Measurements from ENCODE around the gene PDK2. TPM values are rescaled to one million over a fixed set of nuclear protein-coding genes. Genes with fewer than 3 reads are reported as not detected.

The PDK2 gene
- total RNA-seq, 3 donors from 2014 or later, result 8.8 to 11.7 (median 9.2) TPM

DNA sequence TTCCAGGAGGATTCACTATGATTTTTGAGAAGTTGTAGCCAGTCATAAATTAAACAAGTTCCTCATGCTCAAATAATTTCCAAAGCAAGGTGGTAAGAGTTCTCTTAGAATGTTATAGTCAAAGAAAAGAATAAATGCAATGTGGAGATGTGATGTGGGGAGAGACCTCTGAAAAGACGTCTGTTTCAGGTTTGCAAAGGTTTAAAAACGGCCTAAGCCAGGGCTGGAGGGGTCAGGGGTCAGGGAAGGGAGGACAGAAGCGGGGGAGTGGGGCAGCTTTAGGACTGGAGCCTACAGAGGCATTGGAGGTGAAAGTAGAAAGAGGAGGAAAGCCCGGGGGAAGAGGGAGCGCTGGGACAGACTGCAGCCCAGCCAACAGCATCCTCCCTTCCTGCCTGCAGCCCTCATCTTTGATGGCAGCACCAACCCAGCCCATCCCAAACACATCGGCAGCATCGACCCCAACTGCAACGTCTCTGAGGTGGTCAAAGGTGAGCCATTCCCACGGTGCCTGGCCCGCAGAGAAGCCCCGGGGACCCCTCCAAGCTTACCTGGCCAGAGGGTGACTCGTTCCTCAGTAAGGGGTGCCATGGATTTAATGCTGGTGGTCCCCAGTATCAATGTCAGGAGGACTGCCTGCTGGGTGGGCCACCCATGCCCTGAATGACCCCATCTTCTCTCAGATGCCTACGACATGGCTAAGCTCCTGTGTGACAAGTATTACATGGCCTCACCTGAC, 11.4 kb downstream of the PDK2 start:
- Mint-ChIP-seq H3K27me3 (ENCODE audit: low read depth) (no peaks in the 10 kb centered on the region), H3K36me3 (ENCODE audit: insufficient read depth) (peaks cover 13% of the 10 kb centered on the region), H3K4me1 (ENCODE audit: low read depth) (no peaks in the 10 kb centered on the region), H3K4me3 (no peak overlapping the region), H3K9me3 (no peaks in the 10 kb centered on the region)
- DNase-seq (no peak), ATAC-seq (no peak)

DNA sequence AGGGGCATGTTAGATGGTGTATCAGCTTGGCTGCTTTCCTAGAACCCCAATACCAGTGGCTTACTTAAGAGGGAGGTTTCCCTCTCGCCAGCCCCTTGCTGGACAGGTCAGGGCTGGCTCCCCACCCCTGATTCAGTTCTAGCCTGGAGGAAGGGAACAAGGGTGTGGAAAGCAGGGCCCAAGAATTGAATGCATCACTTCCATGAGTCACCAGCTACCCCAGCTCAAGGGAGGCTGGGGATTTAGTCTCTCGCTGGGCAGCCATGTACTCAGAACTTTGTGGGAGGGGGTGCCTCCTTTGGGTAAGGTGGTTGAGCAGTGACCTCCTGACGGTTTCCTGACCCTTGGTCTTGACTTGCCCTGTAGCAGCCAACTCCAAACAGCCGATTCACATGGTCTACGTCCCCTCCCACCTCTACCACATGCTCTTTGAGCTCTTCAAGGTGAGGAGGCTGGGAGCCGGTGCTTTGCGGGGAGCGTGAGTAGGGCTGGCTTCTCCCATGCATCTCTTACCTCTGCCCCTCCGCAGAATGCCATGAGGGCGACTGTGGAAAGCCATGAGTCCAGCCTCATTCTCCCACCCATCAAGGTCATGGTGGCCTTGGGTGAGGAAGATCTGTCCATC, 12.8 kb downstream of the PDK2 start:
- H3K4me1 Mint-ChIP-seq (ENCODE audit: low read depth), result no peaks in the 10 kb centered on the region
- no peaks in the 10 kb centered on the region for H3K27me3 Mint-ChIP-seq (ENCODE audit: low read depth)
- peaks cover 13% of the 10 kb centered on the region for H3K36me3 Mint-ChIP-seq (ENCODE audit: insufficient read depth)
- ATAC-seq (no peak), DNase-seq (no peak)
- no peak overlapping the region for H3K4me3 Mint-ChIP-seq
- no peaks in the 10 kb centered on the region for H3K9me3 Mint-ChIP-seq

DNA sequence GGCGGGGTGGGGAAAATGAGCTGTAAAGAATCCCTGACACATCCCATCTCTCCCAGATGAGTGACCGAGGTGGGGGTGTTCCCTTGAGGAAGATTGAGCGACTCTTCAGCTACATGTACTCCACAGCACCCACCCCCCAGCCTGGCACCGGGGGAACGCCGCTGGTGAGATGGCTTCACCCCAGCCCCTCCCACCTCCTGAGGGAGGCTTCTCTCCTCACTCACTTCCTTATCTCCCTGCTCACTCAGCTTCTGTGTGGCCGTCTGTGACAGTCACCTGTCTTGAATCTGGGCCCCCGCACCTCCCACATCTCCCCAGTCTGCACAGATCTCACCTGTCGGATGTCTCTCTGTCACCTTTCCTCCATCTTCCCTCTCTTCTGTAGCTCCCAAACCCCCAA, 13.4 kb downstream of the PDK2 start:
- Mint-ChIP-seq H3K36me3 (ENCODE audit: insufficient read depth) (peaks cover 13% of the 10 kb centered on the region), H3K4me3 (no peak overlapping the region), H3K4me1 (ENCODE audit: low read depth) (no peaks in the 10 kb centered on the region), H3K27me3 (ENCODE audit: low read depth) (no peaks in the 10 kb centered on the region), H3K9me3 (no peaks in the 10 kb centered on the region)
- DNase-seq, result no peak
- ATAC-seq, result no peak

DNA sequence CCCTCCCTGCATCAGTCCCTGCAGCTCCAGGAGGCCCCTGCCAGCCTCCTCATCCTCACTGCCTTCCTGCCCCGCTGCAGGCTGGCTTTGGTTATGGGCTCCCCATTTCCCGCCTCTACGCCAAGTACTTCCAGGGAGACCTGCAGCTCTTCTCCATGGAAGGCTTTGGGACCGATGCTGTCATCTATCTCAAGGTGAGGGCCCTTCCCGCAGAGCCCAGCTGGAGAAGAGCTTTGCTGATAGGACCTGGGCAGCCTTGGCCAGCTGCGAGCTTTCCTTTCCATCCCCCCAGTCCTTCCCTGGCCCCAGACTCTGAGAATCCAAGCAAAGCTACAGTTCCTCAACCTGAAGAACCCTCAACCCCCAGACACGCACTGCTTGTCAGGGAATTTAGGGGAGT, 14.1 kb downstream of the PDK2 start:
- ATAC-seq (no peak), DNase-seq (no peak)
- no peak overlapping the region for H3K4me3 Mint-ChIP-seq
- peaks cover 13% of the 10 kb centered on the region for H3K36me3 Mint-ChIP-seq (ENCODE audit: insufficient read depth)
- H3K27me3 Mint-ChIP-seq (ENCODE audit: low read depth), result no peaks in the 10 kb centered on the region
- no peaks in the 10 kb centered on the region for H3K4me1 Mint-ChIP-seq (ENCODE audit: low read depth)
- no peaks in the 10 kb centered on the region for H3K9me3 Mint-ChIP-seq

DNA sequence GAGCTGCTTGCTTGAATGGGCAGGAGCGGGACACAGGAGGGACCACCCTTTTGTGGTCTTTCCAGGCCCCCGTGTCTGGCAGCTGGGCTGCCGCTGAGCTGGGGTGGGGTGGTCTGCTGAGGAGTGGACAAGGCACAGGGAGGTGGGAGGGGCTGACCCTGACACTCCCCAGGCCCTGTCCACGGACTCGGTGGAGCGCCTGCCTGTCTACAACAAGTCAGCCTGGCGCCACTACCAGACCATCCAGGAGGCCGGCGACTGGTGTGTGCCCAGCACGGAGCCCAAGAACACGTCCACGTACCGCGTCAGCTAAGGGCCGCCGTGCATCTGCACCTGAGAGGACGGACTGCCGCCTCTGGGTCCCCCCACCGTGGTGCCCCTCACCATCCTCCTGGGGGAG, 14.6 kb downstream of the PDK2 start:
- H3K4me1 Mint-ChIP-seq (ENCODE audit: low read depth), result no peaks in the 10 kb centered on the region
- no peak for DNase-seq
- no peak overlapping the region for H3K4me3 Mint-ChIP-seq
- peaks cover 13% of the 10 kb centered on the region for H3K36me3 Mint-ChIP-seq (ENCODE audit: insufficient read depth)
- H3K9me3 Mint-ChIP-seq, result no peaks in the 10 kb centered on the region
- no peaks in the 10 kb centered on the region for H3K27me3 Mint-ChIP-seq (ENCODE audit: low read depth)
- no peak for ATAC-seq

DNA sequence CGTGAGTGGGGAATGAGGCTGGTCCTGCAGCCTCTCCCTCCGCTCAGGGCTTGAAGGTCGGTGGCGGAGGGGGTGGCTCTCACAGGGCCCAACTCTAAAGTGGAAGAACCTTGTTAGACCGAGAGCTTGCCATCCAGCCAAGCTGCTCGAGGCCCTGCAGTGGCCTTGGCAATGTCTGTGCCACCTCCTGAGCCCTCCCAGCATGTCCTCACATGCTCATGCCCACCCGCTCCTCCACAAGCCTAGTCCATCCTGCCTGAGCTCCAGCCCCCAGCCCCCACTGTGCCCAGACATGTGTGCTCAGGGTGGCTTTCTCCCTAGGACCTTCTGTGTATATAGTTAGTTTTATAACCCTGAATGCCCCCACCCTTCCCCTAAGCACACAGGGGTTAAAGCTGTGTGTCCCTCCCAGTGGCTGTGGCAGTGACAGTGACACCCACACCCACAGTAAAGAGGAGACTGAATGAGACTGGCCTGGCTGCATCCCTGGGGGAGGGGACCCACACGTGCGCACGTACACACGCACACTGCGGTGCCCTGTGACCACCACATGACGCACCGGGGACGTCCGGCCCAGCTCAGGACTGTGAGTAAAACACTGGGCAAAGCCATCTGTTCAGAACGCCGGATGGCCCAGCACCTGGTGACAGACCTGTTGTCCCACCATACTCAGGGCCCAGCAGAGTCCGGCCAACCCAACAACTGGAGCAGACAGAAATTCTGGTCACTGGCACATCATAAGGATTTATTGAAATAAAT, 15.6 kb downstream of the PDK2 start:
- DNase-seq (no peak), ATAC-seq (no peak)
- no peaks in the 10 kb centered on the region for H3K9me3 Mint-ChIP-seq
- peaks cover 3% of the 10 kb centered on the region for H3K4me1 Mint-ChIP-seq (ENCODE audit: low read depth)
- H3K27me3 Mint-ChIP-seq (ENCODE audit: low read depth), result peaks cover 7% of the 10 kb centered on the region
- H3K4me3 Mint-ChIP-seq, result no peak overlapping the region
- peaks cover 11% of the 10 kb centered on the region for H3K36me3 Mint-ChIP-seq (ENCODE audit: insufficient read depth)

DNA sequence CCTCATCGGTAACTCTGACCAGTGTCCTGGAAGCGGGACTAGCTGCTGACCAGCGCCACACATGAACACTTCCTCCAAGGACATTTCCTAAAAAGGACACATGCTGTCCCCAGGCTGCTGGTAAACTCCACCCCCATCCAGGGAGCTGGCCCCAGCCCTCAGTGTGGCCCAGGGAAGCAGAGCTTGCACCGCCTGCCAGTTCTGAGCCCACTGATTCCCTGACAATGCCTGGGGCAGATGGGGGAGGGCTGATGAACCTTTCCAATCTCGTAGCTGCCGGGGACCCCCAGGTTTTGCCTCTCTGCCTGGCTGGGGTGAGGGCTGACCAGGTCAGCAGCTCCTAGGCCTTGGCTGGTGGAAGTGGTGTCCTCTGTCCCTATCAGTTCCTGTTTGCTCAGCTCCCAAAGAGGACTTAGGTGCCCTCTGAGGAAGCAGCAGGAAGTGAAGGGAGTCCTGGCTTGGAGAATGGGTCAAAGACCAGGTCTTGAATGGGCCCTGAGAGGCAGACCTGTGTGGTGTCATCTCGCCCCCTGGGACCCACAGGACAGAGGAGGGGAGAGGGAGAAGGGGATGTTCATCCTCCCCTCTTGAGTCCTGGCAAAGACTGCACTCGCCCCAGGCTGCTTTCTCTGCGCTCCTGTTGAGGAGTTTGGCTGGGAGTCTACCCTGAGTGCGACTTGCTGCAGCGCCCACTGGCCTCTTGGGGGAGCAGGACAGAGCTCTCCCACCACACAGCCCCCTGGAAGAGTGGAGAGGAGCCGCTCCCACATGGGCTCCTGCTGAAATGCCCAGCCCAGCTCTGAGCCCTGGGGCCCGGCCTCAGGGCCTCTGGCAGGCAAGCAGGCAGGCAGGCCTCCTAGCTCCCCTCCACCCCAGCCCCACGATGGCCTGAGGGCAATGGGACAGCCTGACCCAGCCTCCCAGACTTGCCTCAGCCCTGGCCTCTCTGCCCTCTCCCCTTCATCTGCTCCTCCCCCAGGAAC, 16.8 kb downstream of the PDK2 start:
- H3K9me3 Mint-ChIP-seq, result no peaks in the 10 kb centered on the region
- peaks cover 8% of the 10 kb centered on the region for H3K36me3 Mint-ChIP-seq (ENCODE audit: insufficient read depth)
- H3K4me1 Mint-ChIP-seq (ENCODE audit: low read depth), result peaks cover 7% of the 10 kb centered on the region
- peaks cover 14% of the 10 kb centered on the region for H3K27me3 Mint-ChIP-seq (ENCODE audit: low read depth)
- no peak for ATAC-seq
- no peak overlapping the region for H3K4me3 Mint-ChIP-seq
- DNase-seq, result no peak

DNA sequence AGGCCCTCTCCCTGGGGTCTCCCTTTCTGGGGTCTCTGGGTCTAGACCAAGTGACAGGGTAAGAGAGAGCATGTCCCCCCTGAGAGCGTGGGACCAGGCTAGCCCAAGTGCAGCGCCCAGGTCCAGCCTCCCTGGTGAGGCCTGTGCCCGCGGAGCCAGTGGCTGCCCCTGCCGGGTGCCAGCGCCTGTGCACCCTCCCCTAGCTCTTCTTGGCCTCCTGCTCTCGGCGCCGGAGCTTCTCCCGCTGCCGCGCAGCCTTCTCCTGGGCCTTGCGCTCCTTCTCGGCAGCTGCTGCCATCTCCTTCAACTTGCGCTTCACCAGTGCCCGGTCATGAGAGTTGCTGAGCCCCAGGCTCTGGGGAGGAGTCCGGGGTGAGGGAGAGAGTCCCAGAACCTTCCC, 17.5 kb downstream of the PDK2 start:
- Mint-ChIP-seq H3K36me3 (ENCODE audit: insufficient read depth) (peaks cover 3% of the 10 kb centered on the region), H3K4me3 (no peak overlapping the region), H3K4me1 (ENCODE audit: low read depth) (peaks cover 10% of the 10 kb centered on the region), H3K9me3 (no peaks in the 10 kb centered on the region), H3K27me3 (ENCODE audit: low read depth) (peaks cover 17% of the 10 kb centered on the region)
- ATAC-seq (no peak), DNase-seq (no peak)

DNA sequence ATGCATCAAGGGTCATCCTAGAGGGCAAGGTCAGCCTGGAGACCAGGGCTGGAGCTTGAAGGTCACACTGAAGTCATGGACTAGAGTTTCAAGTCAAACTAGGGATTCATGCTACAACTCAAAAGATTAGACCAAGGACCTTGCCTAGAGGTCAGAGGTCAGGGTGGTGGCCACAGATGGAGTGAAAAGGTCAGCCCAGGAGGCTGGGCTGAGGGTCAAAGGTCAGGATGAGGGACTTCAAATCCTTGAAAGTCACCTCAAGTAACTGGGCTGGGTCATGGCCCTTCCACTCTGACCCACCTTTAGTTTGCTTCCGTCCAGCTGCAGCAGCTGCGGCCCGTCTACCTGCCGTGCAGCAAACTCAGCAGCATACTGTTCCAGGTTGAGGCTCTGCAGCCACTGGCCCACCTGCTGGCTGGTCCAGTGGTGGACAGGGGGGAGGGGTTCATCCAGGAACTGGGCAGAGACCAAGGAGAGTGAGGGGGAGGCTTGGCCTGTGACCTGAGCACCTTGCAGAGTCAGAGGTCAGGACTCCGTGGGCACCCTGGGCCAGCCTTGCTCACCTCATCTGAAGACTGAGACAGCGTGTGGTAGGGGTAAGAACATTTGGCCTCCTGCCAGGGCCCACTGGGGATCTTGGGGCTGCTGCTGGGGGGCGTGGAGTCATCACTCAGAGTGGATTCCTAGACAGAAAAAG, 18.6 kb downstream of the PDK2 start:
- DNase-seq (no peak), ATAC-seq (no peak)
- Mint-ChIP-seq H3K4me3 (no peak overlapping the region), H3K36me3 (ENCODE audit: insufficient read depth) (peaks cover 1% of the 10 kb centered on the region), H3K4me1 (ENCODE audit: low read depth) (peaks cover 10% of the 10 kb centered on the region), H3K27me3 (ENCODE audit: low read depth) (peaks cover 26% of the 10 kb centered on the region), H3K9me3 (no peaks in the 10 kb centered on the region)

DNA sequence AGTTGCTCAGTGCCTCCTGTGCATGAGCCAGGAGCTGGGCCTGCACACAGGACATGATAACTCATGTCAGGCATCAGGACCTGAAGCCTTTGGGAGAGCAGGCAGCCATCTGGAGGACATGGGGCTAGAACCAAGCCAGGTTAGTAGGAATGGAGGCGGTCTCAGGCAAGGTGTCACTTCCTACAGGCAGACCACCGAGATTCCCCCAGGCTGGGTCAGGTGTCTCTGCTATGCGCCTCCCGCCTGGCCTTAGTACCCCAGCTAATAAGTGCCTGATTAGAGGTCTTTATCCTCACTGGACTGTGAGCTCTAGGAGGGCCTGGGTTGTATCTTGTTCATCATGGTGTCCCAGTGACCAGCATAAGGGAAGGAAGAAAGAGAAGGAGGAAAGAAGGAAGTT, 19.2 kb downstream of the PDK2 start:
- Mint-ChIP-seq H3K36me3 (ENCODE audit: insufficient read depth) (no peaks in the 10 kb centered on the region), H3K4me1 (ENCODE audit: low read depth) (peaks cover 10% of the 10 kb centered on the region), H3K9me3 (no peaks in the 10 kb centered on the region), H3K27me3 (ENCODE audit: low read depth) (peaks cover 27% of the 10 kb centered on the region), H3K4me3 (no peak overlapping the region)
- DNase-seq (no peak), ATAC-seq (no peak)

DNA sequence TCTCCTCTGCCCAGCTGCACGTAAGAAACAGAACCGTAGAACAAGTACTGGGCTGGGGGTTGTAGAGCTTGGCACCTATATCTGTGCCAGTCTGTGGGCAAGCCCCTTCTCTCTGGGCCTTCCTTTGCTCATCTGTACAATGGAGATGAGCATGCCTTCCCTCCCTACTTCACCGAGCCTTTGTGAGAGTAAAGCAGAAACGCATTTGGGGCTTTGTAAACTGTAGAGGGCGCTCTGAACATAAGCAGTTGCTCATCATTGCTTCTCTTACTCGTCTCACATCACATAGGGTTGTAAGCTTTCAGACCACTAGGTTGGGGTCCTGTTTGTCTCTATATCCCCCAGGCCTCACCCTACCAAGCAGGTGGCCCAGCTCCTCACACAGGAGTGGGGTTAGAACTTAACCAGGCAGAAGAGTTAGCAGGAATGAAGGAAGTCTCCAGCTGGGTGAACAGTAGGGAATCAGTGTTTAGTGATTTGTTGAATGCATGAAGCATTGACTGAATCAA, 19.8 kb downstream of the PDK2 start:
- Mint-ChIP-seq H3K27me3 (ENCODE audit: low read depth) (peaks cover 27% of the 10 kb centered on the region), H3K4me3 (no peak overlapping the region), H3K4me1 (ENCODE audit: low read depth) (peaks cover 10% of the 10 kb centered on the region), H3K36me3 (ENCODE audit: insufficient read depth) (no peaks in the 10 kb centered on the region), H3K9me3 (no peaks in the 10 kb centered on the region)
- DNase-seq (peak; percentile 15), ATAC-seq (peak in 1 of 2 donors; percentile 33)

DNA sequence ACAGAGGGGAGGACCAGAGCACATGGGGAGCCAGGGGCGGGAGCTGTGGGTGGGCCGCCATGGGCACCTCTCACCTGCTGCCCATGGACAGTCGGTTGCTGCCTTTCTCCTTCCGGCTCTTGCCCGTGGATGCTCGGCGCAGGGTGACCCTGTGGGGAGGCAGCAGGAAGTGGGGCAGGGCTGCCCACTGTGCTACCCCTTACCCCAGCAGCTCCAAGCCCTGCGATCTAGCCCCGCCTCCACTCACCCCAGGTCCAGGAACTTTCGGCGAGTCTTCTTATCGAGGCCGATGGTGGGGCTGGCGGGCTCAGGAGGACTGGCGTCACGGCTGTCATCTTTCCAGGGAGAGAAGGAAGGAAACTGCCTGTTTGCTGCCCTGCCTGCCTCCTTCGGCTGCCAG, 20.6 kb downstream of the PDK2 start:
- DNase-seq (no peak), ATAC-seq (no peak)
- H3K36me3 Mint-ChIP-seq (ENCODE audit: insufficient read depth), result no peaks in the 10 kb centered on the region
- H3K9me3 Mint-ChIP-seq, result no peaks in the 10 kb centered on the region
- peaks cover 31% of the 10 kb centered on the region for H3K27me3 Mint-ChIP-seq (ENCODE audit: low read depth)
- peaks cover 10% of the 10 kb centered on the region for H3K4me1 Mint-ChIP-seq (ENCODE audit: low read depth)
- H3K4me3 Mint-ChIP-seq, result no peak overlapping the region

DNA sequence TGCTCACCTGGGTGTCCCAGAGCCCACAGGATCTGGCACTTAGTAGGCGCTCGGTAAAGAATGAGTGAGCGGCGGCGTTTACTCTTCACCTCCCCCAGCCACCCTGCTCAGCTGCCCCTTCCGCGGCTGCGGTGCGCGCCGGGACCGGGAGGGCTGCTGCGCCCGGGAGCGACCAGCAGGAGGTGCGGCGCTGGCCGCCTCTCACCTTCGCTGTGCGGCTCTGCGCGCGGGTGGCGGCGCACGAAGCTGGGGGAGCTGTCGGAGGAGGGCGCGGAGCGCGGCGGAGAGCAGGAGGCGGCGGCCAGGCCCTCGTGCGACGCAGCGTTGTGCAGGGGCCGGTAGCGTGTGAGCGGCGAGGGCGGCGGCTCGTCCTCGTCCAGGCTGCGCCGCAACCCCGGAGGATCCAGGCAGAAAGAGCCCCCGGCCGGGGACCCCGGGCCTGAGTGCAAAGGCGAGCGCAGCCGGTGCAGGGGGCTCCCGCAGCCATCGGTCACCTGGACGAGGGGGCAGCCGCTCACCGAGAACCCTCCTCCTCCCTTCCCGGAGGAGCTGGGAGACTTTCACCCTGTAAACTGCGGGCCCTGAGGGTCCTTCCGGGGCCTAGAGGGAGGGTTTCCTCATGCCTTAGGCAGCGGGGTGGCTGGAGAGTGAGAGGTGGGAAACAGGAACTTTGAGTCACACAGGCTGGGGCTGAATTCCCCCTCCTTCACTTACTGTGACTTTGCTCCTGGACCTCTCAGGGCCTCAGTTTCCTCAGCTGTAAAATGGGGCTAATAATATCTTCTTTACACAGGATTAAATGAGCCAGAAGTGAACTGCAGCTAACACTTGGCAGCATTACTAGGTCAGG, 22.3 kb downstream of the PDK2 start:
- Mint-ChIP-seq H3K9me3 (no peaks in the 10 kb centered on the region), H3K36me3 (ENCODE audit: insufficient read depth) (no peaks in the 10 kb centered on the region), H3K4me3 (peak overlapping the region; percentile 37), H3K27me3 (ENCODE audit: low read depth) (peaks cover 38% of the 10 kb centered on the region), H3K4me1 (ENCODE audit: low read depth) (peaks cover 10% of the 10 kb centered on the region)
- DNase-seq, result peak; percentile 61
- ATAC-seq, result peak; percentile 95 to 97

All from activated T-cell treated with anti-CD3 and anti-CD28 coated beads, Interleukin-2, amount 50 U/mL, for 4 hours (primary cell).